Thyroid gland (tissue), 4 donors: ENCODE data around the gene KLK1. TPM values are rescaled to one million over a fixed set of nuclear protein-coding genes. Genes with fewer than 3 reads are reported as not detected.
A peak's percentile ranks its signal among the peaks of the same experiment; 100 is the strongest.

Source experiments
- DNase-seq, 2 donors: peaks; one replicate each; pipeline ENCODE4 v3.0.0-alpha.2; 2019
- H3K27ac ChIP-seq, 3 donors: fragments of 200-600 bp; sonication (generic); 1 replicate in 2 of 3; 2 replicates in 1 of 3; pipeline ENCODE4 v1.5.1; 2016 to 2019; ENCODE audit warnings: mild to moderate bottlenecking in 1 of 3, moderate library complexity in 1 of 3
- H3K27me3 ChIP-seq: fragments of 200-600 bp; sonication (generic); one replicate; pipeline ENCODE4 v1.5.1; 2019
- H3K36me3 ChIP-seq, 2 donors: fragments of 200-600 bp; sonication (generic); one replicate each; pipeline ENCODE4 v1.5.1; 2016 to 2019
- H3K4me1 ChIP-seq, 2 donors: fragments of 200-600 bp; sonication (generic); one replicate each; pipeline ENCODE4 v1.5.1; 2017 to 2019
- H3K4me3 ChIP-seq, 3 donors: fragments of 200-600 bp; sonication (generic); replicated peaks in 1 of 3; 1 replicate in 2 of 3; 2 replicates in 1 of 3; pipeline ENCODE4 v1.5.1; 2016; ENCODE audit warnings: mild to moderate bottlenecking in 1 of 3
- H3K9me3 ChIP-seq: fragments of 200-600 bp; sonication (generic); one replicate; pipeline ENCODE4 v1.5.1; 2017
- POLR2A ChIP-seq, 2 donors: fragments of 450-650 bp; IDR thresholded peaks; one replicate each; pipeline ENCODE4 v1.6.1; 2017; ENCODE audit warnings: antibody characterized with exemption in 2 of 2, mild to moderate bottlenecking in 2 of 2, moderate library complexity in 1 of 2
- WGBS, 2 donors: methylation state at CpG; one replicate each; pipeline ENCODE4 v1.1.5; 2017; 5-methylcytosine and 5-hydroxymethylcytosine counted together
- intact Hi-C: fragments of 100-400 bp; cut with DNase I; formaldehyde crosslinking; loops from one replicate; pipeline ENCODE4 v1.15.1; 2023
- total RNA-seq, 4 donors: library from RNA; depleted of rRNA; stranded (reverse); fragments of >200 nt; gene quantifications; one replicate each; pipeline ENCODE4 v1.2.3, GENCODE V29; 2016
- TF ChIP-seq, protein P1 (sequence below), 6 experiments: fragments of 200-600 bp in 3 of 6; fragments of 450-650 bp in 3 of 6; sonication (generic) in 3 of 6; IDR thresholded peaks; one replicate each; pipeline ENCODE4 v1.5.1; 2016 to 2019; ENCODE audit warnings: antibody characterized with exemption in 6 of 6, mild to moderate bottlenecking in 2 of 6, inconsistent platforms in 1 of 6, moderate library complexity in 1 of 6

Gene KLK1
- total RNA-seq, 4 donors from 2014 or later, result 0.67 to 6.6 (median 6.1) TPM; not detected in 1

DNA sequence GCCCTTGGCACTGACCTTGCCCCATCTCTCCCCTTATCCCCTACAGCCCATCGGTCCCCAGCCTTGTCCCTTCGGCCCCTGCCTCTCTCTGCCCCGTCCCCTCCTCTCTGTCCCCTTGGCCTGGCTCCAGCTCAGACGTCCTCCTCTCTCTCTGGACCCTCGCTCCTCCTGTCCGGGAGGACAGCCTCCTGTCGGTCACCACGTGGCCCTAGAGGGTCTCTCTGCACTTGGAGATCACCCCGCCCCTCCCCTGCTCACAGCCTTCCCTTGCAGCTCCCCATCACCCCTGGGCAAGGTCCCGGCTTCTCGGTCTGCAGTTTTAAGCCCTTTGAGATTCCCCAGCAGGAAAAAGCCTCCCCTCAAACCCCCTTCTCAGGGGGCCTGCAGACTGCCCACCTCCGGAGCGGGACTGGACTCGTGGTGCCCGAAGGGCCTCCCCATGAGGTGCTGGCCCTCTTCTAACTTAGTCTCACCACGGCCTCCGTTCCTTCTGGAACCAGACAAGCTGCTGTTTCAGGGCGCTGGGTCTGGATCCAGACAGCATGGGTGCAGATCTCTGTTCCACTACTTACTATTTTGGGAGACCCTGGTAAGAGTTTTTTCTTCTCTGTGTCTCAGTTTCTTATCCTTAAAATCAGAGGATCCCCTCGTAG, 13.1 kb upstream of the KLK1 start:
- H3K4me1 ChIP-seq, result peaks cover 31 to 41% of the 10 kb centered on the region in 2 donors
- 60 to 63% methylated on average over 19 of the region's 19 CpGs for WGBS, 2 donors
- H3K9me3 ChIP-seq, result no peaks in the 10 kb centered on the region
- H3K36me3 ChIP-seq, result no peaks in the 10 kb centered on the region
- no peaks in the 10 kb centered on the region for H3K27me3 ChIP-seq
- TF ChIP-seq POLR2A (IDR thresholded peaks at IDR 0.05), result no peak
- TF ChIP-seq, protein P1, sequence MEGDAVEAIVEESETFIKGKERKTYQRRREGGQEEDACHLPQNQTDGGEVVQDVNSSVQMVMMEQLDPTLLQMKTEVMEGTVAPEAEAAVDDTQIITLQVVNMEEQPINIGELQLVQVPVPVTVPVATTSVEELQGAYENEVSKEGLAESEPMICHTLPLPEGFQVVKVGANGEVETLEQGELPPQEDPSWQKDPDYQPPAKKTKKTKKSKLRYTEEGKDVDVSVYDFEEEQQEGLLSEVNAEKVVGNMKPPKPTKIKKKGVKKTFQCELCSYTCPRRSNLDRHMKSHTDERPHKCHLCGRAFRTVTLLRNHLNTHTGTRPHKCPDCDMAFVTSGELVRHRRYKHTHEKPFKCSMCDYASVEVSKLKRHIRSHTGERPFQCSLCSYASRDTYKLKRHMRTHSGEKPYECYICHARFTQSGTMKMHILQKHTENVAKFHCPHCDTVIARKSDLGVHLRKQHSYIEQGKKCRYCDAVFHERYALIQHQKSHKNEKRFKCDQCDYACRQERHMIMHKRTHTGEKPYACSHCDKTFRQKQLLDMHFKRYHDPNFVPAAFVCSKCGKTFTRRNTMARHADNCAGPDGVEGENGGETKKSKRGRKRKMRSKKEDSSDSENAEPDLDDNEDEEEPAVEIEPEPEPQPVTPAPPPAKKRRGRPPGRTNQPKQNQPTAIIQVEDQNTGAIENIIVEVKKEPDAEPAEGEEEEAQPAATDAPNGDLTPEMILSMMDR (IDR thresholded peaks at IDR 0.05), result no peak
- peak overlapping the region; percentile 61 to 96 (median 81) for H3K27ac ChIP-seq
- peak in 1 of 2 donors; percentile 26 for DNase-seq
- intact Hi-C loops, result loop anchor here (5.0 kb wide), 1 partner anchor 46 kb away; no protein-coding TSS in a partner anchor
- no peak overlapping the region for H3K4me3 ChIP-seq

DNA sequence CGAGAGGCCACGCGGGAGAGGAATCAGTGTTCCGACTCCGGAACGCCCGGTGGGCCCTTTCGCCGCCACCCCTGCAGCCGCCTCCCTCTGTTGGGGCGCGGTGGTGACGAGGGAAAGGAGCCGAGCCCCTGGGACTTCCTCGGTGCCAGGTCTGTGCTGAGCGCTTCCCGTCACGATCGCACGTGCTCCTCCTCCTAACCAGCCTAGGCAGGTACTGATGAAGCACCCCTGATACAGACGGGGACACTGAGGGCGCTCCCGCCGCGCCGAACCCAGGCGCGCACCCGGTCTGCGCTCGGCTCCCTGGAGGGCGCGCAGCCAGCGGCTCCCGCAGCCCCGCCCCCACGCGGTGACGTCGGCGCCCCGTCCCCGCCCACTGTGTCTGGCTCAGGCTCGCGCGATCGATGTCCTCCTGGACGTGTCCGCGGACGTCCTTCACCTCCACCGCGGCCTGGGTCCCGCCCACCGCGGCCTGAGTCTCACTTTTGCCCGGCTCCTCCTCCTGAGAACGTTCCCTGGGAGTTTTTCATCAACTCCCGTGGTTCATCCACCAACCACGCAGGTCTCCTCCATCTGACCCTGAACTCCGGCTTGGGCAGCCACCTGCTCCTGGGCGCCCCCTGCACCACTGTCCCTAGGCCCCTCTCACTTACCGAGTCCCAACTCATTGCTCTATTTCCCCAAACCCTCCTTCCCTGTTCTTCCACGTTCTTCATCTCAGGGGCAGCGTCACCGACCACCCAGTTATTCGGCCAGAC, 12.4 kb upstream of the KLK1 start:
- no peaks in the 10 kb centered on the region for H3K9me3 ChIP-seq
- H3K27ac ChIP-seq, result peak overlapping the region; percentile 61 to 96 (median 81)
- 7 to 8% methylated on average over 27 to 34 of the region's 67 CpGs for WGBS, 2 donors
- H3K27me3 ChIP-seq, result no peaks in the 10 kb centered on the region
- intact Hi-C loops, result loop anchor here (5.0 kb wide), 1 partner anchor 46 kb away; no protein-coding TSS in a partner anchor
- no peaks in the 10 kb centered on the region for H3K36me3 ChIP-seq
- peak; percentile 92 to 93 for DNase-seq
- peaks cover 23 to 34% of the 10 kb centered on the region in 2 donors for H3K4me1 ChIP-seq
- H3K4me3 ChIP-seq, result peak overlapping the region in 2 of 3 donors; percentile 48 to 49
- TF ChIP-seq, protein P1 (IDR thresholded peaks at IDR 0.05), result no peak
- peak; percentile 57 to 98 for TF ChIP-seq POLR2A (IDR thresholded peaks at IDR 0.05)

DNA sequence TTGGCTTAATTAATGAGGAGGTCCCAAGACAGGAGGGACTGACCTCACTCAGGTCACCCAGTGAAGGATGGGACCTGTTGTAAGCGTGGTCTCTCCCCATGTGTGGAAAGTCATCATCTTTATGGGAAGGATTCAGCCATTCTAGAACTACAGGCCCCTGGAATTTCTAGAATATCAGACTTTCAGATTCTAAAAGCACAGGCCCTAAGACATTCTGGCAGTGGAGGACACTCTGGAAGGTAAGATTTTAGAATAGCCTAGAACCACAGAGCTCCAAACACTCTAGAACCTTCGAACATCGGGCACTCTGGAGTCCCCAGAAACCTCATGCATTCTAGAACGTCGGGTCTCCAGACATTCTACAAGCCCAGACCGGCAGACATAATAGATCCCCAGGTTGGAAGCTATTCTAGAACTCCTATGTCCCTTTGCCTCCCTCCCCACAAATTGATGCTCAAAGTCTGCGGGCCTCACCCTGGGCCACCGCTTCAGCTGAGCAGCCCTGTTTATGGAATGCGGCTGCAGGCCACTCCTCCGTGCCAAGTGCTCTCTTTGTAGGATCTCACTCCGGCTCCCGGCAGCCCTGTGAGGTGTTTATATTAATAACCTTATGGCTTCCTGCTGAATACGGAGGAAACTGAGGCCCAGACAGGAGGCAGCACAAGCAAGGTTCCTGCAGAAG, 11.7 kb upstream of the KLK1 start:
- Histone ChIP-seq H3K4me1 (peaks cover 19 to 29% of the 10 kb centered on the region in 2 donors), H3K27me3 (no peaks in the 10 kb centered on the region), H3K9me3 (no peaks in the 10 kb centered on the region), H3K4me3 (peak overlapping the region in 2 of 3 donors; percentile 48 to 49), H3K27ac (peak overlapping the region; percentile 61 to 96 (median 81)), H3K36me3 (no peaks in the 10 kb centered on the region)
- TF ChIP-seq, protein P1 (IDR thresholded peaks at IDR 0.05), result no peak
- no peak for TF ChIP-seq POLR2A (IDR thresholded peaks at IDR 0.05)
- intact Hi-C loops, result loop anchor here (5.0 kb wide), 1 partner anchor 47 kb away; no protein-coding TSS in a partner anchor
- WGBS, 2 donors, result 35 to 96% methylated on average over 3 to 12 of the region's 13 CpGs
- DNase-seq, result peak; percentile 54 to 58

DNA sequence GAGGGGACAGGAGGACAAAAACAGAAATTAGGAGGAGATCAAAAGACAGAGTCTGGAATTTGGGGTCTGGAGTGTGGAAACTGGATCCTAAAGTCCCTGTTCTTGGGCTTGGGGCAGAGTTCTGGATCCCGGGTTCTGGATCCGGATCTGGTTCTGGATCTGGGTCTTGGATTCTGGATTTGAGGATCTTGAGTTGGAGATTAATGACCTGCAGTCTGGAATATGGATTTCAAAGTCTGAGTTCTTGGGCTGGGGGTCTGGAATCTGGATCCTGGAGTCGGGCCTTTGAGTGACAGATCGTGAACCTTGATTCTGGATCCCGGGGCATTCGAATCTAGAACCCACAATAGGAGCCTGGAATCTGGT, 10.2 kb upstream of the KLK1 start:
- H3K27me3 ChIP-seq, result no peaks in the 10 kb centered on the region

More for the DNA sequence above, 10.2 kb upstream of the KLK1 start:
- Histone ChIP-seq H3K36me3 (no peaks in the 10 kb centered on the region), H3K4me1 (peaks cover 14 to 25% of the 10 kb centered on the region in 2 donors), H3K4me3 (no peak overlapping the region), H3K27ac (no peak overlapping the region), H3K9me3 (no peaks in the 10 kb centered on the region)
- intact Hi-C loops, result no loop called here
- no peak for DNase-seq
- WGBS, 2 donors, result 97 to 98% methylated on average over 6 of the region's 6 CpGs
- TF ChIP-seq, protein P1 (IDR thresholded peaks at IDR 0.05), result no peak
